Left ventricle myocardium inferior (tissue), 1 donor: ENCODE results near the gene MTCH2. TPM values are rescaled to one million over a fixed set of nuclear protein-coding genes. Genes with fewer than 3 reads are reported as not detected.

Source experiments
- DNase-seq: peaks from one replicate; pipeline ENCODE4 v3.0.0-alpha.2; 2020
- H3K27ac ChIP-seq: fragments of 200-600 bp; replicated peaks from 2 replicates; pipeline ENCODE4 v1.8.0; 2021
- H3K27me3 ChIP-seq: fragments of 200-600 bp; 2 replicates; pipeline ENCODE4 v1.8.0; 2021; ENCODE audit warnings: low read depth
- H3K36me3 ChIP-seq: fragments of 200-600 bp; 2 replicates; pipeline ENCODE4 v1.8.0; 2021
- H3K4me1 ChIP-seq: fragments of 200-600 bp; 2 replicates; pipeline ENCODE4 v1.8.0; 2021
- H3K4me3 ChIP-seq: fragments of 200-600 bp; 2 replicates; pipeline ENCODE4 v1.8.0; 2021; ENCODE audit warnings: mild to moderate bottlenecking, moderate library complexity
- H3K9me3 ChIP-seq: fragments of 200-600 bp; replicated peaks from 2 replicates; pipeline ENCODE4 v1.8.0; 2021
- CTCF ChIP-seq: fragments of 200-600 bp; IDR thresholded peaks from 2 replicates; pipeline ENCODE4 v1.8.0; 2021; ENCODE audit warnings: antibody characterized with exemption, mild to moderate bottlenecking, borderline replicate concordance
- intact Hi-C: fragments of 100-400 bp; cut with micrococcal nuclease; formaldehyde crosslinking; loops from one replicate; pipeline ENCODE4 v1.11.0; 2022
- total RNA-seq: library from RNA; stranded (reverse); fragmentation: NEBNext Ultra II Directional; extraction: Animal tissue kit (Norgen Biotek cat#: 25700); gene quantifications from one replicate; pipeline ENCODE4 v1.2.1, GENCODE V29; 2021
- donor health status: DM: no; HTN: yes; CAD: no; lungs with severe emphysema.

Gene MTCH2
- total RNA-seq, 1 donor from 2014 or later: 93.7 TPM

GRCh38 chr11:47606731-47607130 is 35.6 kb downstream of the MTCH2 start:
- DNase-seq: peak; percentile 41
- H3K27me3 ChIP-seq: no peaks in the 10 kb centered on the region

GRCh38 chr11:47605921-47606320 is 36.4 kb downstream of the MTCH2 start:
- TF ChIP-seq CTCF: no peak
- H3K36me3 ChIP-seq: no peaks in the 10 kb centered on the region
- no peaks in the 10 kb centered on the region for H3K27me3 ChIP-seq
- intact Hi-C loops: no loop called here
- peaks cover 34% of the 10 kb centered on the region for H3K4me1 ChIP-seq
- H3K27ac ChIP-seq: no peak overlapping the region
- H3K9me3 ChIP-seq: no peaks in the 10 kb centered on the region
- DNase-seq: no peak
- H3K4me3 ChIP-seq: no peak overlapping the region

More at GRCh38 chr11:47606731-47607130, 35.6 kb downstream of the MTCH2 start:
- H3K9me3 ChIP-seq: no peaks in the 10 kb centered on the region
- H3K36me3 ChIP-seq: no peaks in the 10 kb centered on the region
- no peak for TF ChIP-seq CTCF
- intact Hi-C loops: no loop called here
- H3K27ac ChIP-seq: peak overlapping the region; percentile 32
- no peak overlapping the region for H3K4me3 ChIP-seq
- H3K4me1 ChIP-seq: peaks cover 41% of the 10 kb centered on the region

- no peaks in the 10 kb centered on the region for H3K9me3 ChIP-seq
- no peak for DNase-seq
- no peaks in the 10 kb centered on the region for H3K36me3 ChIP-seq
- intact Hi-C loops: no loop called here
- H3K27ac ChIP-seq: no peak overlapping the region
- peaks cover 28% of the 10 kb centered on the region for H3K4me1 ChIP-seq
- H3K27me3 ChIP-seq: no peaks in the 10 kb centered on the region
- no peak for TF ChIP-seq CTCF
- H3K4me3 ChIP-seq: no peak overlapping the region
These were observed 39.1 kb downstream of the MTCH2 start for GRCh38 chr11:47603295-47603694.

GRCh38 chr11:47599902-47600301 is 42.5 kb downstream of the MTCH2 start:
- Histone ChIP-seq H3K4me1 (peaks cover 8% of the 10 kb centered on the region), H3K4me3 (no peak overlapping the region), H3K36me3 (no peaks in the 10 kb centered on the region), H3K27me3 (peaks cover 7% of the 10 kb centered on the region), H3K27ac (no peak overlapping the region), H3K9me3 (no peaks in the 10 kb centered on the region)
- no peak for TF ChIP-seq CTCF
- intact Hi-C loops: no loop called here
- DNase-seq: no peak

GRCh38 chr11:47595967-47596366 is 46.4 kb downstream of the MTCH2 start:
- H3K27ac ChIP-seq: no peak overlapping the region
- no peak for TF ChIP-seq CTCF
- no peak for DNase-seq
- no peaks in the 10 kb centered on the region for H3K9me3 ChIP-seq
- H3K4me1 ChIP-seq: peaks cover 23% of the 10 kb centered on the region
- no peak overlapping the region for H3K4me3 ChIP-seq
- no peaks in the 10 kb centered on the region for H3K36me3 ChIP-seq
- intact Hi-C loops: no loop called here
- peaks cover 47% of the 10 kb centered on the region for H3K27me3 ChIP-seq

- no peaks in the 10 kb centered on the region for H3K36me3 ChIP-seq
- no peak overlapping the region for H3K4me3 ChIP-seq
- H3K27me3 ChIP-seq: peaks cover 56% of the 10 kb centered on the region
- peak; percentile 57 for DNase-seq
- H3K4me1 ChIP-seq: peaks cover 23% of the 10 kb centered on the region
- intact Hi-C loops: no loop called here
- H3K9me3 ChIP-seq: no peaks in the 10 kb centered on the region
- no peak overlapping the region for H3K27ac ChIP-seq
- TF ChIP-seq CTCF: no peak
These were observed 47.3 kb downstream of the MTCH2 start for GRCh38 chr11:47595029-47595428.
